HTERT RPE-1 (cell line): ENCODE results near the gene S100A13.
"Not testable (repeated sequence)": the region's sequence is repeated elsewhere in the genome, so short reads cannot be mapped to it uniquely, and the experiment has no call there.

Experiments used
- in situ Hi-C: fragments of 300-500 bp; cut with MboI; formaldehyde crosslinking; loops from 4 replicates; pipeline ENCODE4 v1.14.3; 2020; ENCODE audit warnings: low sequenced_read_pairs

The S100A13 gene

DNA sequence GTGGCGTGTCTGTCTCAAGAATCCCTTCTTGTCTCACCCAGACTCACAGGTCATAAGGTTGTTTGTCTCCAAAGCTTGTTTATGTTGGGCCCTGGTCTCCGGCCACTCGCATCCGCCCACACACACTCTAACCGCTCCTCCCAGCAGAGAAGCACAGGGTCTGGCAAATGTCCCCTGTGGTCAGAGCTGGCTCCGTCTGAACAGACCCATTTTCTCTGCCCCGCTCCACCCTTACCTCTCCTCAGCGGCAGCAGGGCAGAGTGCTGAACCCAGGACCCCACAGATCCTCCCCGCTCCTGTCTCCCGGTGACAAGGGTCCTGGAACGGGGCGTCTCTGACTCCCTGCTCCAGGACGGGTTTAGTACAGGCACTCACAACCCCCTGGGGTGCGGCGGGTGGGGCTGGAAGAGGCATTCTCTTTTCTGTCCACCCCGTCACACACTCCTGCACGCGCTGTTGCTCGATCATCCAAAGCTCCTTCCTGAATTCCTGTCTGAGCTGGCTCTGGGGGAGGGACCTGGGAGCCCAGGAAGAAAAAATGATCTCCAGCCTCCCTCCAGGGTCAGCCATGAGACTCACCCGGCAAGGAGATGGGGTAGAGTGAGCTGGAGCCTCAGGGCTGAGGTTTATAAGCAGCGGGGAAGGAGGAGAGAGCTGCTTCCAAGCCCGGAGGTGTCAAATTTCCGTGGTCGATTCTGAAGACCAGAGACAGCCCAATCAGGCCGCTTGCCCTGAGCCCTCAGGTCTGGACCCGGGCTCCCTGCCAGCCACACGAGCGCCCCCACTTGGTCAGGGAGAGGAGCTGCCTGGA, at the start of gene S100A13:
TSS of gene S100A13 (minus strand) at position 602 of the 811 bp plus-strand sequence. CDS start 1,033 bp downstream, outside the sequence.
- in situ Hi-C loops: no loop called here

DNA sequence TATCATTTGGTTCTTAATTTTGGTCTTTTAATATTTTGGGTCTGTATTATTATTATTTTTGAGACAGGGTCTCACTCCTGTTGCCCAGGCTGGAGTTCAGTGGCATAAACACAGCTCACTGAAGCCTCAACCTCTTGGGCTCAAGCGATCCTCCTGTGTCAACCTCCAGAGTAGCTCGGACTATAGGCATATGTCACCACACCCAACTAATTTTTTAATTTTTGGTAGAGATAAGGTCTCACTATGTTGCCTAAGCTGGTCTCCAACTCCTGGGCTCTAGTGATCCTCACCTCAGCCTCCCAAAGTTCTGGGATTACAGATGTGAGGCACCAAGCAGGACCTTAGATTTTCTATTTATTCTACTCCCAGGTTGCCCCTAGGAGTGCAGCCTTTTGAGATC, 46.2 kb upstream of the S100A13 start:
- in situ Hi-C loops: no loop called here

DNA sequence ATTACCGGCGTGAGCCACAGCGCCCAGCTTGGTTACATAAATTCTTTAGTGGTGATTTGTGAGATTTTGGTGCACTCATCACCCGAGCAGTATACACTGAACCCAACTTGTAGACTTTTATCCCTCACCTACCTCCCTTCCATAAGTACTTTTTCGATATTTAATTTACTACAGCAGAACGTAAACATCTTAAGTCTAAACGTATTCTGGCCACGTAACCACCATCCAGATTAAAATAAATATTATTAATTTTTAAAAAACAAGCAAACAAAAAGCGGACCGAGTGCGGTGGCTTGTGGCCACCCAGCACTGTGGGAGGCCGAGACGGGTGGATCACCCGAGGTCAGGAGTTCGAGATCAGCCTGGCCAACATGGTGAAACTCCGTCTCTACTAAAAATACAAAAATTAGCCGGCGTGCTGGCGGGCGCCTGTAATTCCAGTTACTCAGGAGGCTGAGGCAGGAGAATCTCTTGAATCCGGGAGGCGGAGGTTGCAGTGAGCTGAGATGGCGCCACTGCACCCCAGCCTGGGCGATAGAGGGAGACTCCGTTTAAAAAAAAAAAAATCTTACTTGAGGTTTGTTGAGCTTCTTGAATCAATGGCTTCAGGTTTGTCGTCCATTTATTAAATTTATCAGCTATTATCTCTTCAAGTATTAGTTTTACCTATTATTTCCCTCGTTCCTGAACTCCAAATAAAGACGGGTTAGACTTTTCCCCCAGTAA, 44.5 kb upstream of the S100A13 start:
- in situ Hi-C loops: not testable (repeated sequence)

DNA sequence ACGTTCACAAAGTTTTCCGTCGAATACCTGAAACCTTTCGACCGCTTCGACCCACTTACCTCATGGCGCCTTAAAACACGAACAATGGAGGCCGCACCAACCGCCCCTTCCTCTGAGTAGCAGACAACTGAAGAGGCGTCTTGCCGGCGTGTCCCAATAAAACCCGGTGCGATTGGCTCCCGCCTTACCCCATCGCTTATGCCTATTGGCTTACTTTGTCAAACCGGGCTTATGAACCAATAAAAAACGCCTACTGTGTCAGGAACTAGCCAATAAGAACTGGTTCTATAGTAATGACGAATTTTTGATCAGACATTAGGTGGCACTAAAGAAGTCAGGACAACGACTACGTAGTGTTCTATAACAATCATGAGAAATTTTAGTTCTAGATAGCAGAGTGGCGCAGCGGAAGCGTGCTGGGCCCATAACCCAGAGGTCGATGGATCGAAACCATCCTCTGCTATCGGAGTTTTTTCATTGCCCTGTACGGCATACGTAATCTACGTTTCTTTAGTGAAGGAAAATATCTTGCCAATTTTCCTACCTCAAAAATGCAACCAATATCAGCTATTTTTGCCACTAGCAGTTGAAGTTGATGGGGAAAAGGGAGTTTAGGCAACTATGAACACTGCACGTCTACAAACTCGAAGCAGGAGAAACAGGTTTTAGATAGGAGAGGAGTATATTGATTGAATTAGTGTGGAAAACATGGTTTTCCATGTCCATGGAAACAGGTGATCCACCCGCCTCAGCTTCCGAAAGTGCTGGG, 43.7 kb upstream of the S100A13 start, which contains the start of gene ILF2:
TSS of gene ILF2 (minus strand) at position 135 of the 769 bp plus-strand sequence. CDS start at position 64, 71 bp downstream.
- in situ Hi-C loops: no loop called here

DNA sequence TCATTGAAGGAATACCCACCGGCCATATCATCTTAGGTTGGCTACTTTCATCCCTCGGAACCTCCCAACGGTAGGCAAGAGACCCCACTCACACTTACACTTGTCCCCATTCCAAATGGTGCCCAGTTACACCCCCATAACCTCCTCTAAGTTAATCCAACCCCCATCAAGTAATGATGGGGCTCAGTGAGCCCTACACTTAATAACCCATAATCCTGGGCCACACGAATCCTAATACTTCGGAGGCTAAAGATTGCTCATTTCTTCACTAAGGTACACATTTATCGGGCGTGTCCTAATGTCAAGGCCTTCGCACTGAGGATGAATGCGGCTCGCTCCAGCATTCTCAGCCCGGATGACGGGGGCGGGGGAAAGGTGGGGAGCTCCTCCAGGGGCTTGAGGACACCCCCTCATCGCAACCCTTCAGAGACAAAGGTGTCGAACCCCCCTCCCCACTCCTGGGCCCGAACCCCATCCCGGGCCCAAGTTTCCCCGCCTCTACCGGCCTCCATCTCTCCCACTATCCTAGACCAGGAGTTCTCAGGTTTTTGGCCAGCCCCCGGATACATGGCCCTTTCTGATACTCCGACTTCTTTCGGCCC, 43.1 kb upstream of the S100A13 start:
- in situ Hi-C loops: no loop called here

DNA sequence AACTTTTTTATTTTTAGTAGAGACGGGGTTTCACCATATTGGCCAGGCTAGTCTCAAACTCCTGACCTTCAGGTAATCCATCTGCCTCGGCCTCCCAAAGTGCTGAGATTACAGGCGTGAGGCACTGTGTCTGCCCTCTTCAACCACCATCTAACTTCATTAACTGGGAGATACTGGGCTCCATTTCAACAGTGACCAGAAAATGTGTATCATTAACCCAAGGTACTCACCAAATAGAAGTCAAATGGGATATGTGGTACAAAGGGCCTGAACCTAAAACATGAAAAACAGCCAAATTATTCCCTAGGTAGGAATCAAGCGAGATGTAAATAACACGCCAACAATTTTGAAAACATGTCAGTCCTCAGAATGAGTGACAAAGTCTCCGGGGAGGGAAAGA, 42.3 kb upstream of the S100A13 start:
- in situ Hi-C loops: no loop called here

DNA sequence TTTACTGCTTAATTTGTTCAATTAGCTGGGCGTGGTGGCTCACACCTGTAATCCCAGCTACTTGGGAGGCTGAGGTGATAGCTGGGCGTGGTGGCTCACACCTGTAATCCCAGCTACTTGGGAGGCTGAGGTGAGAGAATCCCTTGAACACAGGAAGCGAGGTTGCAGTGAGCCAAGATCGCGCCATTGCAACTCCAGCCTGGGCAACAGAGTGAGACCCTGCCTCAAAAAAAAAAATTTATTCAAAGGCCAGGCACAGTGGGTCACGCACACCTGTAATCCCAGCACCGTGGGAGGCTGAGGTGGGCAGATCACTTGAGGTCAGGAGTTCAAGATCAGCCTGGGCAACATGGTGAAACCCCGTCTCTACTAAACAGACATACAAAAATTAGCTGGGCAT, 41.4 kb upstream of the S100A13 start:
- in situ Hi-C loops: not testable (repeated sequence)

DNA sequence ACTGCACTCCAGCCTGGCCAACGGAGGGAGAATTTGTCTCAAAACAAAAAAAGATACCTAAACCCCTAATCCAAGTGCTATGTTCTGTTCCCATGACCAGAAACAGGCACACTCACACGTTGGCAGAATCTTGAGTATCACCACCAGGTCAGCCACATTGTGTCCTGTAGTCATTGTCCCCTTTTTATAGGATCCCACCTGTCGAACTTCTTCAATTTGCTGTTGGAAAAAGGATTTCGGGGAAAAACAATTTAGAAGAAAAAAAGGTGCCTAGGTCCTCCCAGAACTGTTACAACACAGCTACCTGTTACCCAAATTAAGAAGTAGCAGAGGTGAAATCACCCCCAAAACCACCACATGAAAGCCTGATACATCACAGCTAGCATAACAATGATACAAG, 40.1 kb upstream of the S100A13 start:
- in situ Hi-C loops: no loop called here

DNA sequence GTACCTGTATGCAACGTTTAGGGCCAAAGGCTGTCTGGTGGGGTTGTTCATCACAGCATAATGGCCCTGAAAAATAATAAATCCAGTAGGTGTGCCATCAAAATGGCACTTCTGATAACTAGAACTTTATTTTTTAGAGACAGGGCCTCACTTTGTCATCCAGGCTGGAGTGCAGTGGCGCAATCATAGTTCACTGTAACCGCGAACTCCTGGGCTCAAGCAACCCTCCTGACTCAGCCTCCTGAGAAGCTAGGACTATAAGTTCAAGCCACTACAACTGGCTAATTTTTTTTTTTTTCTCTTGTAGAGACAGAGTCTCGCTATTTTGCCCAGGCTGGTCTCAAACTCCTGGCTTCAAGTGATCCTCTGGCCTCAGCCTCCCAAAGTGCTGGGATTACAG, 35.9 kb upstream of the S100A13 start:
- in situ Hi-C loops: no loop called here

DNA sequence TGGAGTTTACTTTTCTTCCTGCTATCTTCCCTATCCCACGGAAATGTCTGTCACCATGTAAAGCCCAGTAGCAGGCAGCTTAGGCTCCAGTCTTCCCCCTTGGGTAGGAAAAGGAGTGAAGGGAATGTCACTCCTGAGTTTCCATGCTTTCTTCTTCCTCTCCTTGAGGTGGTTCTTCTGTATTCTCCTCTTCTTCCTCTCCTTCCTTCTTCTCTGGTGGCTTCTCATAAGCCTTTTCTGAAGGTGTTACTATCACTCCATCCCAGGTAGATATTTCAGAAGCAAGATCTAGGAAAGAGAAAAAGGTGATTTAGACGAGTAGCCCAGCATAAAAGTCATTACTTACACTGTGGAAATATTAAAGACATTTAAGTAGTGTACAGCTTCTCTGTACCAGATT, 35.0 kb upstream of the S100A13 start:
- in situ Hi-C loops: no loop called here

DNA sequence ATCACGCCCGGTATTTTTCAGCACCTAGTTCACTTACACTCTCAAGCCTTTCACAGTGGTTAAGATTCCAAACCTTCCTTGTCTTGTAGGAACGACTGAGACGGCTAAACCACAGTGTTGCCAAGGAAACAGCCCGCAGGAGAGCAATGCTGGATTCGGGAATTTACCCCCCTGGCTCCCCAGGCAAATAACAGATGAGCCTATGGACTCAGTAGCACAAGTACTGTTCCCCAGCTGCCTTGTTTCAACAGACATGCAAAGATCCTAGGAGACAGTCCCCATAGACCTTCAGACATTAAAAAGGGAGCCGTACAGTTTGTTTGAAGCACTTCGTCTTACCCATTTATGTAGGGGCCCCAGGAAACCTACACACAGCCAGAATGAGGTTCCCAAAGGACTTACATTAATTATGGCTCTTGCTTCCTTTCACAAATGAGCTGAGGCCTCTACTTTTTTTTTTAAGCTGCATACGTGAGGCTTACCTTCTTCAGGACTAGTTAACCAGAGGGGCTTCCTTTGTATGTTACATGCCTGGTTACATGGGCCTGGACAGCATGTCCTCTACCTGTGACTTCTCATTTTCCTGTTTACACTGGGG, 33.9 kb upstream of the S100A13 start:
- in situ Hi-C loops: no loop called here

DNA sequence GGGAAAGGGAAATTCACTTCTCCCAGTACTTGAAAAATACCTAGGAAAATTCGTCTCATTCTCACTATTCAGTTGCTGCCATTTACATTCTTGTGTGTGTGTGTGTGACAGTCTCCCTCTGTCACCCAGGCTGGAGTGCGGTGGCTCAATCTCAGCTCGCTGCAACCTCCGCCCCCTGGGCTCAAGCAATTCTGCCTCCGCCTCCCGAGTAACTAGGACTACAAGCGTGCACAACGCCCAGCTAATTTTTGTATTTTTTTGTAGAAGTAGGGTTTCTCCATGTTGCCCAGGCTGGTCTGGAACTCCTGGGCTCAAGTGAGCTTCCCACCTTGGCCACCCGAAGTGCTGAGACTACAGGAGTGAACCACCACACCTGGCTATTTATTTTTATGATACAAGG, 32.4 kb upstream of the S100A13 start:
- in situ Hi-C loops: no loop called here

DNA sequence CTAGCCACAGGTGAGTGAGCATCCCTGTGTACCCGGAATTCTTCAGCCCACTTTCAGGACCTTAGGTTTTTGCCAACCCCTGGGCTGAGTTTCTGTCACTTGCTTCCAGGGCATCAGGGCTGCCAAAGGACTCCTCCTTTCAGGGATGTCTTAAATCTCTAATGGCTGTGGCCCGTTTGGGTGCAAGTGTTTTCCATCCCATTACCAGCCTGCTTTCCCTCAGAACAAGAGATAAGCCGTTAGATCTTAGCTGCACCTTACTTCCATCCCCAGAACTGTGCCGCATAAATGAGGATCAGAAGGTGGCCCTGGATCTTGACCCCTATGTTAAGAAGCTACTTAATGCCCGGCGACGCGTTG, 31.9 kb upstream of the S100A13 start:
- in situ Hi-C loops: no loop called here

DNA sequence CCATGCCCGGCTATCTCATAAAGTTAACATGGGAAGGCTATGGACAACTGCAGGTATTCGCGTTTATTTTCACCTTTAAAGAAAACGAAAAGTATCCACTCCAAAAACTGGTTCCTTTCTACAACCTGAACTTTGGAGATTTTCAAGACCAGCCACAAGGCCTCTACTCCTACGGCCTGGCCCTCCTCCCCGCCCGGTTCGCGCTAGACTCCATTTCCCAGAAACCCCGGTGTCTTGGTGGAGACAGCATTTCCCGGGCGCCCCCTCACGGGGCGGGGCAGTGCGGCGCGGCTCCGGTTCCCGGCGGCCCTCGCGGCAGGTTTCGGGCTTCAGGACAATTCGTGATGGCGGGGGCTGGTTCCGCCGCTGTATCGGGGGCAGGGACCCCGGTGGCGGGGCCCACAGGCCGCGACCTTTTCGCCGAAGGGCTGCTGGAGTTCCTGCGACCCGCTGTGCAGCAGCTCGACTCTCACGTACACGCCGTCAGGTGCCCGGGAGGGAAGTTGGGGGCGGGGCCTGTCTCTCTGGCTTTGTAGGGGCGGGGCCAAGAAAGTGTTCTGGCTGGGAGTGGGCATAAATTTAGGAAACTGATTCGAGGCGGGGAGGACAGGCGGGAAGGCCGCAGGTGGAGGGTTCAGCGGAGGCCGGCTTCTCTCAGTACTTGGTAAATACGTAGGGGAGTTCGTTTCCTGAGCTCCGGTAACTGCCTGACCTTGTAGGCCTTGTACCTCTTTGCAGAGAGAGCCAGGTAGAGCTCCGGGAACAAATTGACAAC, 31.3 kb upstream of the S100A13 start, which contains the start of gene SNAPIN:
TSS of gene SNAPIN (plus strand) at position 304 of the 775 bp plus-strand sequence. CDS start at position 345, 41 bp downstream.
- in situ Hi-C loops: no loop called here

DNA sequence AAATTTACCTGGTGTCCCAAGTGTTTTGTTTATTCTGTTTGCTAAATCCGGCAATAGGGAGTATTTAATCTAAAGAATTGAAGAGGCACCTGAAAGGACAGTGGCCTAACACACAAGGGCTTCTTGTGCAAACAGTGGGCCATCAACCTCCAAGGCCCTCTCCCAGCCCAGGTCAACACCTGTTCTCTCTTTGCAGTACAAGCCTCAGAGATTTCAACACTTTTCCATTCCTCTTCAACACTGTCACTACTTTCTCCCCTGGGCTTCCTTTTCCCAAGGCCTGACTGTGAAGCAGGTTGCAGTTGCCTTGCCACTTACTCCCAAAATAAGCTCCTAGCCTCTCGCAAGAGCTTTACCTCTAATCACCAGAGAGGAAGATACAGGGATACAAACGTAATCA, 28.0 kb upstream of the S100A13 start:
- in situ Hi-C loops: no loop called here

DNA sequence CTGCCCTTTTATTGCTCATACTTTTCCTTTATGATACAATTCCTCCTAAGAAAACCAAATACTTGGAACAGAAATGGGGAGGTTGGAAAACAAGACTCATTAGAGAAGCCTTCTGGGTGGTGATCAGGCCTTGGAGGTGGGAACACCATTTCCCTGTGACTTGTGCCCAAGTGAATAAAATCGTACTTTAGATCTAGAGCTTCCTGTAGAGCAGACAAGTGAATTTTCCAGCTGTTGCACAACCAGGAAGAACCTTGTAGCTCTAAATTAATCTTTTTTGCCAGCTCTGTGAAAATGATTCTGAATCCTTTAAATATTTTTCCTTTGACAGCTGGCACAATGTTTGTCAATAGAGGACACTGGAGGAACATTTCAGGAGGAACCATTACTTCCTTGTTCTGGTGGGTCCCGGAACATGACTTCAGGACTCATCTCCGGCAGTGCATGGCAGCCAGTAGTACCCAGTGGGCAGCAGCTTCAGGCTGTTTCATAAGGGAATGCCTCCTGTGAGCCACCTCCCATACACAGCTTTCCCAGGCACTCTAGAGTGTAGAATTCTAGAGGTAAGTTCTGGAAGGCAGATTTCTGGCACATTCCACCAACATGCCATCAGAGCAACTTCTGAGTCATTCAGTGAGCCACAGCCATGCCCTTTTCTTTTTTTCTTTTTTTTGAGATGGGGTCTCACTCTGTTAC, 25.6 kb upstream of the S100A13 start:
- in situ Hi-C loops: no loop called here

DNA sequence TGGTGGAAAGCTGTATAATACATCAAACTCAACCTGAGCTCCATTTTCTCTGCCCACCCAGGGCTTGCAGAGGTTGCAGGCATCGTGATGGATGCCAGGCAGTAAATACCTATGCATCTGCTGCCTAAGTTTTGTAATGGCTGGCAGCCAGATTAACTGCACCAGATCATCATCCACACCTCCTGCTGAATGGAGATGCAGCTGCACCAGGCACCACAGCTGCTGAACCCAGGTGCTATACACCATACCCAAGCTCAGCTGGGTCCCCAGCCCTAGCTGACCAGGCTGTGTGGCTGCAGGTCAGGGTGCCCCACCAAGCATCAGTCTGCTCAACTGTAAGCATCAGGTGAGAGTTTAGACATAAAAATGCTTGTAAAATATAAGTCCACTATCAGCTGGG, 24.5 kb upstream of the S100A13 start:
- in situ Hi-C loops: no loop called here

DNA sequence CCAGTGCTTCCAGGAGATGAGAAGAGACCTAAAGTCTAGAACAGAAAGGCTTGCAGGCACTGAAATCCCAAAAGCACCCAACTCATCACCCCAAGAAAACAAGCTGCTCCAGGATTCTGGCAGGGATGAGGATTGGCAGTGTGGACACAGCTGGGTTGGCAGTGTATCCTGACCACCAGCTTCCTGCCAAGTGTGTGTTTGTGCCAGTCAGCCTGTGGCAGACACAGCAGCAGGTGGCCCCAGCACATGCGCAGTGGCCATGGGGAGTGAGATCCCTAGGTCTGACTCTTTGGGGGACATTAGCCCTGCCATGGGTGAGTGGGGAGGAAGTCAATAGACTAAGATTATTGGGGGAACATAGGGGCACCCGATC, 22.5 kb upstream of the S100A13 start:
- in situ Hi-C loops: no loop called here

DNA sequence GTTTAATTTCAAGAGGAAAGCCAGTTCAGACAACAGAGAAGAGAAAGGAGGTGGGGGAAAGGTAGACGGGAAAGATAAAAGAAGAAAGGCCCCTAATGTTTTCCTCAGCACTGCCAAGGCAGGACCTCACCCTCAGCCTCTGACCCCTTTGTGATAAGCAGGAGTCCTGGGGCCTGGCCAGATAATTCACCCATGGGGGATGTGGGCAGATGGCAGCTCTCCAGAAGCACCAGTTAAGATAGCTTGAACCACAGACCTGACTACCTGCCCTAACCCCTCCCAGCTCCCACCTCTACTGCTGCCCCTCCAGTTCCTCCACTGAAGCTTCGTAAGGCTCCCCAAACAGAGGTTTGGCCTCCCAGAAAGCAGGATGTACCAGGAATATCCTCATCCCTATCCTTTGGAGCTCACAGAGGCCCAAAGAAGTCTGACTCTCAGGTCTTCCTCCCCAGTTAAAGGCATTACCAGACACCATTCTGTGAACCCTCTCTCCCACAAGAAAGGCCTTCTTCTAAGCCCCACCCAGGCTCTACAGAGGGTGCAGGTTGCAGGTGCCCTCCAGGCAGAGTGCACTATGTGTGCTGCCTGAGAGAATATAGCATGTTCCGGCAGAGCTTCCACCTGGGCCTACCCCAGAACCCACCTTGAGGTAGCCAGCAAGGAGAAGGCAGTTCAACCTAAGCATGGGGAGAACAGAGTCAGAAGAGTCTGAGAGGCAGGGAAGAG, 22.0 kb upstream of the S100A13 start:
- in situ Hi-C loops: no loop called here
